Epidermal melanocyte (primary cell): ENCODE measurements around the gene CHTF18.

Experiments
- DNase-seq: peaks from one replicate; pipeline ENCODE4 v3.0.0; 2011; ENCODE audit warnings: low spot score; ENCODE audit not compliant: insufficient read length

Gene CHTF18

DNA sequence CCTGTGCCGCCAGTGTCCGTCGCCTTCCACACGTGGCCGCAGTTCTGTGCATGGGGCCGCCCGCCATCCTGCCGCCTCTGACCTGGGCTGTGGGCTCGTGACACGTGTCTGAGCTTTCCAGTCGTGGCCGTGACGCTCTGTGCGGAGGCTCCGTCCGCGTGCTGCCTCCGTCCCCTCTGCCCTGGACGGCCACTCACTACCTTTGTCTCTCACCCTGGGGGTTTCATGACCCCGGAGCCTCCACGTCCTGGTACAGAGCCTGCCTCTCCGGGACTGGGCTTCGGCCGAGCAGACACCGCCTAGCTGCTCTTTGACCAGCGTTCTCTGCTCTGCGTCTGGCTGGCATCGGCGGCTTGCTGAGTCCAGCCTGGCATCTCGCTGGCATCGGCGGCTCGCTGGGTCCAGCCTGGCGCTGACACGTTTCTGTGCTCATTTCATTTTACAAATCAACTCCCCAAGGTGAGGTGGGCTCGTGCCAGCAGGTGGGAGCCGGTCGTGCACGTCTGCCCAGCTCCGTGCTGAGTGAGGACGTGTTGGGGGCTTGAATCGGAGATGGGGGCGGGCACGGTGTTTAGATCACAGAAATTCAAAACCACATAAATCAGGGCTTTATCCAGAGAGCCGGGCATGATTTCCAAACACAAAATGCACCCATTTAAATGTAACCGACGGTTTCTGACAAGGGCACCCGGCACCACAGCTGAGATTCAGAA is 56.4 kb downstream of the CHTF18 start:
- no peak for DNase-seq

DNA sequence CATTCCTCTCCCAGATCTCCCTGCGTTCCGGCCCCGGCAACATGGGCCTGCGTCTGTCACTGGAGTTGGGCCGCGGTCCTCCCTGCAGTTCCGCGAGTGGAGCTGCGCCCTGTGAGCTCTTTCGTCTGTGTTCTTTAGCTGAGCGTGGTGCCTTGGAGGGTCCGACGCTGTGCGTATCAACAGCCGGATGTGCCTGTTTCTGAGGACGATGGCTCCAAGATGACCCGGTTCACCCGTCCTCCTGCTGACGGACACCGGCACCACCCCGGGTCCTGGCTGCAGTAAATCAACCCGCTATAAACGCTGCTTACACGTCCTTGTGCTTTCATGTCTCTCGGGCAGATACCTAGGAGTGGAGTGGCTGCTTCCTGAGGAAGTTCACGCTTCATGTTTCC is 56.9 kb downstream of the CHTF18 start:
- no peak for DNase-seq

DNA sequence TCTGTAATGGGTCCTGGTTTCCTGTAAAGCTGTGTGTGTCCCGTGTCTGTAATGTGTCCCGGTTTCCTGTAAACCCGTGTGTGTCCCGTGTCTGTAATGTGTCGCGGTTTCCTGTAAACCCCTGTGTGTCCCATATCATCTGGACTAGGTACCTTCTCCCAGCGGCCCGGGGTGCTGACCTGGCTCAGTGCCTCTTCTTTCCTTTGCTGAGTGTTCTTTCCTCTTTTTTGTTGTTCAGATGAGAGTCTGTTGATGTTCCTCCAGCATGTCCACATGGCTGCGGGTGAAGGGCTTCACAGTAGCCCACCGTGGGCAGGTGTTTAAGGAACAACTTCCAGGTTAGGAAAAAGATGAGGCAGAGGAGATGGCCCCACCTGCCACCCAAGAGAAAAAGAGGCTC is 58.7 kb downstream of the CHTF18 start:
- no peak for DNase-seq
